ENCODE results near the gene NDUFB10.

DNA sequence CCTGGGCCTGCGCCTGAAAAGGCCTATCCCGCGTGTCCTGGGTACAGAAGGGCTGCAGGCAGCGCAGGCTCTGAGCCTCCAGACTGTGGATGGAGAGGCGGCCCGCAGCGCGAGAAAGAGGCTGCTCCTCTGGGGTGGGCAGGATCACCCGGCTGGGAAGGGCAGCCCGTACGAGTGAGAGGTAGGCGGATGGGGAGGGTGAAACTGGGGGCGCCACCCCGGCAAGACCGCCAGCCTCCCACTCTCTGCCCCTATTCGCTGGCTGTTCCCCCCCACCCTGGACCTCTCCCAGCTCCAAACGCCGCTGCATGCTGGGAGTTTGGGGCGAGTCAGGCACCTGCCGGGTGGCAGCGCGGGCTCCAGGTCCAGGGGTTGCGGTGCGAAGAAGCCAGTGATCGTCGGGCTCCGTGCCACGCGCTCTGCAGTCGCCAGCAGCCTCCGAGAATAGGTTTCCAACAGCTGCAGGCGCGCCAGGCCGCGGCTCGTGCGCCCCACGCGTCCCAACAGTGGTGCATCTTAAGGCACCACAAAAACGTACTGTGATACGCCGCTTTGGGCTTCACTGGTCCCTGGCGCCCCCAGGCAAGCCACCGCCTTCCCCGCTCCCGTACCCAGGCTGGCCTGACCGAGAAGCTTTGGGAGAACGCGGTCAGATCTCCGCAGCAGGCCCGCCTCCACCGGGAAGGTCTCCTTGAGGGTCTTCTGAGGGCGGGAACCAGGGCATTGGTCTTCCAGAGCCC, 20.9 kb downstream of the NDUFB10 start:
- TF ChIP-seq, protein P1, sequence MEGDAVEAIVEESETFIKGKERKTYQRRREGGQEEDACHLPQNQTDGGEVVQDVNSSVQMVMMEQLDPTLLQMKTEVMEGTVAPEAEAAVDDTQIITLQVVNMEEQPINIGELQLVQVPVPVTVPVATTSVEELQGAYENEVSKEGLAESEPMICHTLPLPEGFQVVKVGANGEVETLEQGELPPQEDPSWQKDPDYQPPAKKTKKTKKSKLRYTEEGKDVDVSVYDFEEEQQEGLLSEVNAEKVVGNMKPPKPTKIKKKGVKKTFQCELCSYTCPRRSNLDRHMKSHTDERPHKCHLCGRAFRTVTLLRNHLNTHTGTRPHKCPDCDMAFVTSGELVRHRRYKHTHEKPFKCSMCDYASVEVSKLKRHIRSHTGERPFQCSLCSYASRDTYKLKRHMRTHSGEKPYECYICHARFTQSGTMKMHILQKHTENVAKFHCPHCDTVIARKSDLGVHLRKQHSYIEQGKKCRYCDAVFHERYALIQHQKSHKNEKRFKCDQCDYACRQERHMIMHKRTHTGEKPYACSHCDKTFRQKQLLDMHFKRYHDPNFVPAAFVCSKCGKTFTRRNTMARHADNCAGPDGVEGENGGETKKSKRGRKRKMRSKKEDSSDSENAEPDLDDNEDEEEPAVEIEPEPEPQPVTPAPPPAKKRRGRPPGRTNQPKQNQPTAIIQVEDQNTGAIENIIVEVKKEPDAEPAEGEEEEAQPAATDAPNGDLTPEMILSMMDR (IDR thresholded peaks at IDR 0.05; ENCODE audit: borderline replicate concordance, extremely low read depth, low read length, poor library complexity, severe bottlenecking) = no peak
- no peak for TF ChIP-seq EZH2 (IDR thresholded peaks at IDR 0.05; ENCODE audit: borderline replicate concordance, low read depth, low read length, severe bottlenecking)
